ENCODE measurements around the gene KPNA4. TPM values are rescaled to one million over a fixed set of nuclear protein-coding genes. Genes with fewer than 3 reads are reported as not detected.

KPNA4 gene
- total RNA-seq, 2 experiments from 2014 or later = 44.0 to 49.4 TPM

DNA sequence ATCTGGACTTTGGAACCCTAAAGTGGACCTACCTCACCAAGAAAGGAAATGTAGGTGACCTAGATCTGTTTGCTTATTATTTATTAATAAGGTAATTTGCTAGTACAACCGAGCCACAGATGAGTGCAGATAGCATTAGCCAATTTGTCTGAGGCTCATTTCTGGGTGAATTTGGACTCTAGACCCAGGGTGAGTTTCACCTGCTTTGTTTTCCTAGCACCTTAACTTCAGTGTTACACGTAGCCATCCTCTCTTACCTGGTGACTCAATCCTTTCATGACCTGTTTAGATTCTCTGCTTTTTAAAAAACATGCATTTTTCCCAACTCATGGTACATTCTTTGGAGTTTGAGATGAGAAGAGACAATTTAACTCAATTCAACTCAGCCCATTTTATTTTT is 33.5 kb upstream of the KPNA4 start:
- intact Hi-C loops (cut with DNase I, micrococcal nuclease) = no loop called here
- peaks cover 6% of the 10 kb centered on the region for H3K9me3 Mint-ChIP-seq
- TF ChIP-seq, protein P1, sequence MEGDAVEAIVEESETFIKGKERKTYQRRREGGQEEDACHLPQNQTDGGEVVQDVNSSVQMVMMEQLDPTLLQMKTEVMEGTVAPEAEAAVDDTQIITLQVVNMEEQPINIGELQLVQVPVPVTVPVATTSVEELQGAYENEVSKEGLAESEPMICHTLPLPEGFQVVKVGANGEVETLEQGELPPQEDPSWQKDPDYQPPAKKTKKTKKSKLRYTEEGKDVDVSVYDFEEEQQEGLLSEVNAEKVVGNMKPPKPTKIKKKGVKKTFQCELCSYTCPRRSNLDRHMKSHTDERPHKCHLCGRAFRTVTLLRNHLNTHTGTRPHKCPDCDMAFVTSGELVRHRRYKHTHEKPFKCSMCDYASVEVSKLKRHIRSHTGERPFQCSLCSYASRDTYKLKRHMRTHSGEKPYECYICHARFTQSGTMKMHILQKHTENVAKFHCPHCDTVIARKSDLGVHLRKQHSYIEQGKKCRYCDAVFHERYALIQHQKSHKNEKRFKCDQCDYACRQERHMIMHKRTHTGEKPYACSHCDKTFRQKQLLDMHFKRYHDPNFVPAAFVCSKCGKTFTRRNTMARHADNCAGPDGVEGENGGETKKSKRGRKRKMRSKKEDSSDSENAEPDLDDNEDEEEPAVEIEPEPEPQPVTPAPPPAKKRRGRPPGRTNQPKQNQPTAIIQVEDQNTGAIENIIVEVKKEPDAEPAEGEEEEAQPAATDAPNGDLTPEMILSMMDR (IDR thresholded peaks at IDR 0.05) = no peak
- no peaks in the 10 kb centered on the region for H3K36me3 Mint-ChIP-seq (ENCODE audit: low read depth)
- ChIA-PET POLR2A (no interaction called here), CTCF (no interaction called here)
- no peaks in the 10 kb centered on the region for H3K4me1 Mint-ChIP-seq (ENCODE audit: low read depth)
- no peaks in the 10 kb centered on the region for H3K9me3 ChIP-seq (ENCODE audit: control insufficient read depth in 1 of 2, insufficient read depth in 1 of 2, low read length in 2 of 2)
- H3K4me3 Mint-ChIP-seq = no peak overlapping the region
- H3K27me3 ChIP-seq (ENCODE audit: control insufficient read depth in 1 of 2, insufficient read depth in 2 of 2, low read length in 2 of 2) = no peaks in the 10 kb centered on the region
- H3K36me3 ChIP-seq (ENCODE audit: insufficient read depth, low read length) = no peaks in the 10 kb centered on the region
- H3K27ac ChIP-seq (ENCODE audit: low read depth in 1 of 2, low read length in 2 of 2) = no peak overlapping the region
- DNase-seq = no peak
- H3K27me3 Mint-ChIP-seq = no peaks in the 10 kb centered on the region
- H3K4me3 ChIP-seq (ENCODE audit: low read length) = no peak overlapping the region
- H3K4me1 ChIP-seq (ENCODE audit: insufficient read depth, low read length) = no peaks in the 10 kb centered on the region
- ATAC-seq (ENCODE audit: poor library complexity) = no peak
- H3K27ac Mint-ChIP-seq = no peak overlapping the region

DNA sequence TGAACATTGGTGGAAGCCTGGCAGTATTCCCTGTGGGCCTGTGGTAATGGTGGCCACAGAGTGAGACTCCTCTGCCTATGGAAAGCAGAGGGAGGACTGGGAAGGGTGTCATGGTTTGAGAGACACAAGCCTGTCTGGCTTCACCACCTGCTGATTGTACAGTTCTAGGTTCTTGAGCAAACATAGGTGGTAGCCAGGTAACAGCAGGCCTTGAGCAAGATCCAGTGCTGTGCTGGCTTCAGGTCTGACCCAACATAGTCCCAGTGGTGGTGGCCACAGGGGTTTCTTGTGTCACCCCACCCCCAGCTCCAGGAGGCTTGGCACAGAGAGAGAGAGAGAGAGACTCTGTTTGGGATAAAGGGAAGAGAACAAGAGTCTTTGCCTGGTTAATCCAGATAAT is 22.7 kb upstream of the KPNA4 start:
- intact Hi-C loops (cut with DNase I, micrococcal nuclease) = loop anchor here in 1 of 2 experiments (5.0 kb wide), 1 partner anchor 741 kb away; no protein-coding TSS in a partner anchor
- H3K36me3 Mint-ChIP-seq (ENCODE audit: low read depth) = no peaks in the 10 kb centered on the region
- ChIA-PET CTCF (no interaction called here), POLR2A (no interaction called here)
- H3K27ac Mint-ChIP-seq = no peak overlapping the region
- no peak overlapping the region for H3K27ac ChIP-seq (ENCODE audit: low read depth in 1 of 2, low read length in 2 of 2)
- no peaks in the 10 kb centered on the region for H3K27me3 ChIP-seq (ENCODE audit: control insufficient read depth in 1 of 2, insufficient read depth in 2 of 2, low read length in 2 of 2)
- no peak overlapping the region for H3K4me3 Mint-ChIP-seq
- H3K9me3 ChIP-seq (ENCODE audit: control insufficient read depth in 1 of 2, insufficient read depth in 1 of 2, low read length in 2 of 2) = peaks cover 0 to 3% of the 10 kb centered on the region in 2 experiments
- no peaks in the 10 kb centered on the region for H3K36me3 ChIP-seq (ENCODE audit: insufficient read depth, low read length)
- no peak overlapping the region for H3K4me3 ChIP-seq (ENCODE audit: low read length)
- no peaks in the 10 kb centered on the region for H3K4me1 Mint-ChIP-seq (ENCODE audit: low read depth)
- H3K9me3 Mint-ChIP-seq = no peaks in the 10 kb centered on the region
- ATAC-seq (ENCODE audit: poor library complexity) = no peak
- no peak for DNase-seq
- no peaks in the 10 kb centered on the region for H3K4me1 ChIP-seq (ENCODE audit: insufficient read depth, low read length)
- H3K27me3 Mint-ChIP-seq = peaks cover 68% of the 10 kb centered on the region
- TF ChIP-seq, protein P1 (IDR thresholded peaks at IDR 0.05) = no peak

DNA sequence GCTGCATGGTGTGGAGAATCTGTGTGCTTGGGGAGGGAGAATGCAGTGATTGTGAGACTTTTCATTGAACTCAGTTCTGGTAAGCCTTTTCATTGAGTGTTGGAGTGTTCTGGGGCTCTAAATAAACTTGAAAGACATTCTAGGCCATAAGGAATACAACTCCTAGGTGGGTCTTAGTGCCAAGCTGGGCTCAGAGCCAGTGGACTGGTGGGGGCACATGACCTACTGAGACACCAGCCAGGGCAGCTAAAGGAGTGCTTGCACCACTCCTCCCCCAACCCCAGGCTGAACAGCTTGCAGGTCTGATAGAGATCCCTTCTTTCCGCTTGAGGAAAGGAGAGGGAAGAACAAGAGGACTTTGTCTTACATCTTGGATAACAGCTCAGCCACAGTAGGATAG is 21.7 kb upstream of the KPNA4 start:
- Mint-ChIP-seq H3K4me3 (no peak overlapping the region), H3K4me1 (ENCODE audit: low read depth) (no peaks in the 10 kb centered on the region), H3K9me3 (no peaks in the 10 kb centered on the region), H3K36me3 (ENCODE audit: low read depth) (no peaks in the 10 kb centered on the region), H3K27ac (no peak overlapping the region), H3K27me3 (peaks cover 73% of the 10 kb centered on the region)
- H3K9me3 ChIP-seq (ENCODE audit: control insufficient read depth in 1 of 2, insufficient read depth in 1 of 2, low read length in 2 of 2) = peaks cover 2 to 3% of the 10 kb centered on the region in 2 experiments
- ChIA-PET POLR2A (no interaction called here), CTCF (no interaction called here)
- no peak for ATAC-seq (ENCODE audit: poor library complexity)
- no peaks in the 10 kb centered on the region for H3K36me3 ChIP-seq (ENCODE audit: insufficient read depth, low read length)
- TF ChIP-seq, protein P1 (IDR thresholded peaks at IDR 0.05) = no peak
- intact Hi-C loops (cut with DNase I, micrococcal nuclease) = loop anchor here in 1 of 2 experiments (5.0 kb wide), 1 partner anchor 740 kb away; no protein-coding TSS in a partner anchor
- no peak overlapping the region for H3K27ac ChIP-seq (ENCODE audit: low read depth in 1 of 2, low read length in 2 of 2)
- H3K27me3 ChIP-seq (ENCODE audit: control insufficient read depth in 1 of 2, insufficient read depth in 2 of 2, low read length in 2 of 2) = no peaks in the 10 kb centered on the region
- no peak for DNase-seq
- no peak overlapping the region for H3K4me3 ChIP-seq (ENCODE audit: low read length)
- H3K4me1 ChIP-seq (ENCODE audit: insufficient read depth, low read length) = no peaks in the 10 kb centered on the region

Measured in CD4-positive, alpha-beta T cell (primary cell).